Stimulated activated CD4-positive, alpha-beta T cell treated with anti-CD3 and anti-CD28 coated beads, Interleukin-4, amount 100 ng/mL, for 1 hour (primary cell): ENCODE data around the gene PITPNC1.

Experiments
- DNase-seq: peaks from one replicate; pipeline ENCODE4 v3.0.0-alpha.2; 2020

PITPNC1 gene

DNA sequence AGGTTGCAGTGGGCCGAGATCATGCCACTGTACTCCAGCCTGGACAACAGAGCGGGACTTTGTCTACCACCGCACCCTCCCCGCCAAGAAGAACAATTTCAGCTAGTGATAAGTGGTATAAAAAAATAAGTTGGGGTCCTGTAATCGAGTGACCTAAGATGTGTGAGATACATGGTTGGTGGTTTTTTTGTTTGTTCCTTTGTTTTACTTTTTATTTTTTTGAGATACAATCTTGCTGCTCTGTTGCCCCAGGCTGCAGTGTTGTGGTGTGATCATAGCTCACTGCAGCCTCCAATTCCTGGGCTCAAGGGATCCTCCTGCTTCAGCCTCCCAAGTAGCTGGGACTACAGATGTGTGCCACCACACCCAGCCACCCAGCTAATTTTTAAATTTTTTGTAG, 58.7 kb downstream of the PITPNC1 start:
- no peak for DNase-seq

DNA sequence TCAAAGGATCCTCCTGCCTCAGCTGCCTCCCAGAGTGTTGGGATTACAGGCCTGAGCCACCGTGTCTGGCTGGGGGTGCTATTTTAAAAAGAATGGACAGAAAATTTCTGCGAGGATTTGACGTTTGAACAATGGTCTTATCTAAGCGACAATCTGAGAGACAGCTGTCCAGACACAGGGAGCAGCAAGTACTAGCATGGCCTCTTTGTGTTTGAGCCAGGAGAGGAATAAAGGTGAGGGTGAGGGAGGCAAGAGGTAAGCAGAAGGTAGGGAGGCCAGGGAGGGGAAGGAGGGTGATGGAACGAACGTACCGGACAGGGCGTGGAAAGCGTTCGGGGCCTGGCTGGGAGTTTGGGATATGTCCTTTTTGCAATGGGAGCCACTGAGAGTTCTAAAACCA, 59.2 kb downstream of the PITPNC1 start:
- no peak for DNase-seq

DNA sequence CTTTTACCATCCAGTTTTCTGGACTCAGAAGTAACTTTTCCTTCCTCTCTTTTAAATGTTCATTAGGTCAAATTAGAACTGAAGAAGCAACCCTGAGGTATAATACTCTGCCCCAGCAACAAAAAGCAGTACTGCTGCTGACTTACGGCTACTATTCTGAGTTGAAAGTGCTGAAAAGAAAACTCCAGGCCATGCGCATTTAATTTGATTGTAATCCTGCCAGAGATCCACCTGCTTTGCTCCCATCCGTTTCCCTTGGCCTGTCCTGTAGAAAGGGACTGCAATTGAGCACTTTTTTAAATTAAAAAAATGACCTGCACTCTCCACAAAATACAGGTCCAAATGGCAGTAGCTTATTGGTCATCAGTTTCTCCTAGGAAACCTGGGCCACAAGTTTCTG, 61.6 kb downstream of the PITPNC1 start:
- no peak for DNase-seq

DNA sequence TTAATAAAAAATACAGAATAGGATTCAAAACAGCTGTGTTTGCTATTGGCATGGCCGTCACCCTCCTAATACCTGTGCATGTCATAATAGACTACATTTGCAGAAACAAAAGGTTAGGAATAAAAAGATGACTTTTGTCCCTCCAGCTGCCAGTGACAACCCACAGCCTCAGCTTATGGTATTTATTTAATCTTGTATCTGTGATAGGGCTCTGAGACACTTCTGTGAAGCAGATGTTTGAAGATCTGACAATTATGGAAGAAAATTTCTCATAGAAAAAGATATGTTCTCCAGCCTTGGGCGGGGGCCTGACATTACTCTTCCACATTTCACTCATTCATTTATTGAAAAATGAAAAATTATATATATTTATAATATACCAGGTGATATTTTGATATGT, 62.2 kb downstream of the PITPNC1 start:
- DNase-seq, result no peak

DNA sequence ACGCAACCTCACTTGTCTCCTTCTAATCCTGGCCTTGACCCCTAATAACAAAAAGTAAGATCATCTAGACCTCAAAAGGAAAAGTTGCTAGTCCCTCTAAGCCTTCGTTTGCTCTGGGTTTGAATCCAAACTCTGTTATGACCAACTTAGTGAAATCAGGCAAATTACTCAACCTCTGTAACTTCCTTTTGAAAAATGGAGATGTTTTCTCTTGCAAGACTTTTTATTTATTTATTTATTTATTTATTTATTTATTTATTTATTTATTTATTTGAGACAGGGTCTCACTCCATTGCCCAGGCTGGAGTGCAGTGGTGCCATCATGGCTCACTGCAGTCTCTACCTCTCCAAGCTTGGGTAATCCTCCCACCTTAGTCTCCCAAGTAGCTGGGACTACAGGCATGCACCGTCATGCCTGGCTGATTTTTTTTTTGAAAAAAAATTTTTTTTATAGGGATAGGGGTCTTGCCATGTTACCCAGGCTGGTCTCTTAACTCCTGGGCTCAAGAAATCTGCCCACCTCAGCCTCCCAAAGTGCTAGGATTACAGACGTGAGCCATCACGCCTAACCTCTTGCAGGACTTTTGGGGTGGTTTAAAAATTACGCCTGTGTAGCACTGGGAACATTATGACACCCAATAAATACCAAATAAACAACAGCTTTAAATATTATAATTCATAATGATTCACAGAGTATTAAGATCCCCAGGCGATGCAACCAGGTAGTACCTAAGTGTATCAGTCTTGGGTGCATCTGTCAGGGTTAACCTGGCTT, 63.4 kb downstream of the PITPNC1 start:
- DNase-seq, result no peak

DNA sequence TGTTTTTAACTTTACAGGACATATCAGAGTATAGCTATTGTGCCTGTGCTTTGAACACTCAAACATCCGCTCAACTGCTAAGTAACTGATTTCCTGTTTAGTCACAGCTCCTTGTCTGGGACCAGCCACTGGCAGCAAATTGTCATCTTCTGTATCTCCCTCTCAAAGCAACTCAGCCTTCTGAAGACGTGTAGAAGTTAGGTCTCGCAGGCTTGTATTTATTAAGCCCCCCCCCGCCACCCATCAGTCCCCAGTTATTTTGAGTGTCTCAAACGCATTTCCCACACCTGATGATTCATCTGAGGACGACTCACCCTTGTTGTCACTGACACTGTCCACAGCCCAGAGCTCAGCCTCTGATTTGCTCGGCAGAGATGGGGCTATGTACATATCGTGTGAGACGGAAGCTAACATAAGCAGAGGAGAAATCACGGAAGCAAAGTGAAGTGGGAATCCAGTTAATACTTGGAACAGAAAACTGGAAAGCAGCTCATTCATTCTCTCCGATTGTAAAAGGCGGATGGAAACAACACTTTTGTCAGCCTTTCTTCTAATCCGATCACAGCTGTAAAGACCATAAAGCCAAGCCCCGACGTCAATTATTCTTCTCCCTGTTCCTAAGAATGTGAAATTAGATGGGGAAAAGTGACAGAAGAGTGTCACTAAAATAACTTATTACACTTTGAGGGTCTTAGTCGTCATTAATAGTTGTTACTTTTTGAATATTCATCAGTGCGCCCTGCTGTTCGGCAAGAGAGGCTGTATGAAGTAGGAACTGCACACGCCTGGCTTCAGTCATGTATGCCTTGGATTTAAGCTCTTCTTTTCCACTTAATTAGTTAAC, 64.2 kb downstream of the PITPNC1 start:
- peak; percentile 56 for DNase-seq

DNA sequence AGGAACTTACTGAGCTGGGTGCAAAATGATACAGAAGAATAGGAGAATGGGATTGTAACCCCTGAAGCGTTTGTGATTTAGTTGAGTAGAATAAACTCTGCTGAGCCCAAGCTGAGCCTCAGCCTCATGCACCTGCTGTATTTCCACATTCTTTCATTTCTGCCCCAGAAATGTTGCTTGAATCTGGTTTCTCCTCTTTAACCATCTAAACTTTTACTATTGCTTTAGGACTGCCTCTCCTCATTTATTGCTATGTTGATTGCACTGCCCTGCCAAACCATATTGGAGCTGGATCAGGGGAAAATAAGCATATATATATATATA, 64.8 kb downstream of the PITPNC1 start:
- DNase-seq, result no peak

DNA sequence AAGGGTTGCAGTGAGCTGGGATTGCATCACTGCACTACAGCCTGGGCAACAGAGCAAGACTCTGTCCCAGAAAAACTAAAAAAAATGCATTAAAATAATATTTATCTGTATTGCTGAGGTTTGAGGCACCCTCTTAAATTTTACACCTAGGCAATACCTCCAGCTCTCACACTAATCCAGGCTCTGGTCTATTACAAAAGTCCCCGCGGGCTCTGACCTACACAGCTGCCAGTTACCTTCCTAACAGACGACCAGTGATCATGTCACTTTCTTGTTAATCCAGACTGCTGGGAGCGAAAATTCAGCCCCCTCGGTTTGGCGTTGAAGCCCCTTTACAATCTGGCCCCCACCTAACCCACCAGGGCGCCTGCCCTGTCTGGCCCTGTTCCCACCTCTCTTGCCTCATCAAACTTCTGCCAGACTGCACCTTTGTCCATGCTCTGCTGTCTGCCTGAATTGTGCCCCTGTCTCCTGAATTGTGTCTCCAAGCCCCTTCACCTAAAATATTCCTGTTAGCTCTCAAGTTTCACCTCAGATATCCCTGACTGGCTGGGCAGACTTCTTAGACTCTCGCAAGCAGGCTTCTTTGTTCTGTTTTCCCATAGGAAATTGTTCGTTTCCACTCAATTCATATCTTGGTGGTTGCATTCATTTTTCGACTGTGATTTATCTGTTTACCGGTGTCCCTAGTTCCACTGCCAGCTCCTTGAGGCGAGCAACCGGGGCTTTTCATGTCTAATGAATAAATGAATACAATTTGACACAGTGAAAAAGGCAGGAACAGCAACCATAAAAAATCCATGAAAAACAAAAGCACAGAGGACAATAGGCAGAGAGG, 65.9 kb downstream of the PITPNC1 start:
- no peak for DNase-seq

DNA sequence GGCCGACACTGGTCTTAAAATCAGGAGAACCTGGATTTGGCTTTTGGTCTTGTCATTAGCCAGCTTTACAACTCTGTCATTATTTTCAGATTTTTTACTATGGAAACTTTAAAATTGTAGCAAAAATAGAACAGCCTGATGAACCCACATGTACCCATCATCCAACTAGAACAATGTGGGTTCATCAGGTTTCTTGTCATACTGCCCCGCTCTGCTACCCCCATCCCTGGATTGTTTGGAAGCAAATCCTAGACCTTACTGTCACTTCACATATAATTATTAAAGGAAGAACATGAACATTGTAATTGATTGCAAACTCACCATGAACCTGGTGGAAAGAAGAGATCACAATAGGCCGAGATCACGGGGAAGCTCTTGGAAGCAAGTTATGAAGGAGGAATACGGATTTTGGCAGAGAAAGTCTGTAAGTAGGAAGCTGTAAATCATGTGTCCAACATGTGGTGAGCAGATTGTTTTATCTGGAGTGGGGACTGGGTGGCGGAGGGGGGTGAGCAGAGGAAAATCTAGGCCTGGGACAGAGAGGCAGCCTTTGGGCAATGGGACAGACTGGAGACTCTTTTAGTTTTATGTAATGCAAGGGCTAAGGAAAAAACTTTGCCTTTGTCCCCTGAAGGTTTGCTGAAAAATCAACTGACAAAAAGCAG, 67.0 kb downstream of the PITPNC1 start:
- no peak for DNase-seq

DNA sequence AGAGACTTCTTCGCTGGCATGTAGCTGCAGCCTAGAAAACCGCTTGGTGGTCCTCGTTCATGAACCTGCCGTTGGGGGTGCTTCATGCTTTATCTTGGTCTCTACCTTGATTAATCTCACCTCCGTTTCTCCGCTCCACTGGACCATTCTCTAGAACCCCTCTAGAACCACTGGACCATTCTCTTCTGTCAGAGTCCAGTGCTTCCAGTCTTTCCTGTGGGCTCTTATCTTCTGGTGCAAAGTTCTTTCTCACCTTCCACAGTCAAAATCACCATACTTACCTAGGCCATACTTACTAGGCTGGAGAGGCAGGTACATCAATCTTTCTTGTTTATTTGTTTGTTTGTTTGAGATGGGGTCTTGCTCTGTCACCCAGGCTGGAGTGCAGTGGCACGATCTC, 71.4 kb downstream of the PITPNC1 start:
- DNase-seq, result no peak

DNA sequence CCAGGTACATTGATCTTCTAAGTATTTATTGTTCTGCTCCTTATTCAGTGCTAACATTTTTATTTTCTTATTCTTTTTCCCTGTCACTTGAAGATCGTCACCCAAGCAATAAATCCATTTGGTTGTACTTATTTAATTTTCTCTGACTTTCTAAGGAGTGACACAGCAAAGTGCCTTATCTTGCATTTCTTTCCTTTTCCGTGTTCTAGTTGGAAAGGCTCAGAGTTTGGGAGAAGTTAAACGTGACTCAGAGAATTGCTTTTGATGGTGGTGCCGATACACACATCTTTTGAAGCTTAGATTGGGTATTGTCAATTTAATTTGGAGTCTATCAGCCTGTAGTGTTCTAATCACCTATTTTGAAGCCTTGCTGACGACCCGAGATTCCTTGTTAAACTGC, 72.0 kb downstream of the PITPNC1 start:
- no peak for DNase-seq

DNA sequence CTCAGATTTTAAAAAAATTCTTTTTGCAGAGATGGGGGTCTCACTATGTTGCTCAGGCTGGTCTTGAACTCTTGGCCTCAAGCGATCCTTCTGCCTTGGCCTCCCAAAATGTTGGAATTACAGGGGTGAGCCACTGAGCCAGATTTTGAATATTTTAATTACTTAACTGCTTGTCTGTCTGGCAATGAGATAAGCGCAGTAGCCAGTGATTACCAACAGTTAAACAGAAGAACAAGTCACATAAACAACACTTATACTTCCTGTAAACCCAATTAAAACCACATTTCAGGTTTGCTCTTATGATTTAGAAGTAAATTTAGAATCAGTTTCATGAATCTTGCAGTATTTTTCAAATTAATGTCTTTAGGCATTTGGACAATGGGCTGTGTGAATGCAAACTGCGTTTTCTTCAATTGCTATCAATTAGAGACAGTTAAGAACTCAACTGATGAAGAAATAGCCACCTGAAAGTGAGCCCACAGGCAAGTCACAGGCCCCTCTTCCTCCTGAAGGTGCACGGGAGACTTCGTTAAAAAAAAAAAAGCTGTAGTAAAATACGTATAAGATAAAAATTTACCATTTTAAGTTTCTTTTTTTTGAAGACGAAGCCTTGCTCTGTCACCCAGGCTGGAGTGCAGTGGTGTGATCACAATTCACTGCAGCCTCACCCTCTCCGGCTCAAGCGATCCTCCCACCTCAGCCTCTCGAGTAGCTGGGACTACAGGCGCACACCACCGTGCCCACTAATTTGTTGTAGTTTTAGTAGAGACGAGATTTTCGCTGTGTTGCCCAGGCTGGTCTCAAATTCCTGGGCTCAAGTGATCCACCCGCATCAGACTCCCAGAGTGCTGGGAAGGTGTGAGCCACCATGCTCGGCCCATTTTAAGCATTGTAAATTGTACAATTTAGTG, 73.0 kb downstream of the PITPNC1 start:
- DNase-seq, result no peak

DNA sequence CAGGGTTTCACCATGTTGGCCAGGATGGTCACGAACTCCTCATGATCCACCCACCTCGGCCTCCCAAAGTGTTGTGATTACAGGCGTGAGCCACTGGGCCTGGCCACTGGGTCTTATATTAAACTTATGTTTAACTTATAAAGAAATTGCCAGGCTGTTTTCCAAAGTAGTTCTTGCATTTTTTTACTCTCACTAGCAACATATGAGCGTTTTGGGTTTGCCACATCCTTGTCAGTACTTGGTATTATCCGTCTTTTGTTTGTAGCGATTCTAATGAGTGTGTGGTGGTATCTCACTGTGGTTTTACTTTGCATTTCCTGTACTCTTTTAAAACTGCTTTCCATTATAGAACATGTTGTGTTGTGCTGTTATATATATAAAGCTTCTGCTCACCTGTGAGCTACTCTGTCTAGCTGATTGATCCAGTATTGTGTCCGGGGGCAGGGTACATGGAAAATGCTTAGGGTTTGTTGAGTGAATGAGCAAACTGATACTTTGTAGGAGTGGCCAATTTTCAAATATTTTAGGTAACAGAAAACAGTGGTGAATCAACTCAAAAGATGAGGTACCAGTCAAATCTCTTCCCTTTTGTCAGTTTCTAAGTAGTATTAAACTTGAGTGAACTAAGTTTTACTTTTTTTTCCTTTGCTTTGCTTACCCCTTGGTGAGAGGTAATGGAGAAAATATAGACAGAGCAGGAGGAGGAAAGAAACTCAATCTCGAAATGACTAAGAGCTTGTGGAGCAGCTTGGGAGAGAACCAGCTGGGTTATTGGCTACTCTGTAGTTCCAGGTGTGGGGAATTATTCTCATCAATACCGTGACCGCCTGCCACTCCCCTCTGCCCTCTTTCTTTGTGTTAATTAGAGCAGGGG, 75.8 kb downstream of the PITPNC1 start:
- DNase-seq, result no peak

DNA sequence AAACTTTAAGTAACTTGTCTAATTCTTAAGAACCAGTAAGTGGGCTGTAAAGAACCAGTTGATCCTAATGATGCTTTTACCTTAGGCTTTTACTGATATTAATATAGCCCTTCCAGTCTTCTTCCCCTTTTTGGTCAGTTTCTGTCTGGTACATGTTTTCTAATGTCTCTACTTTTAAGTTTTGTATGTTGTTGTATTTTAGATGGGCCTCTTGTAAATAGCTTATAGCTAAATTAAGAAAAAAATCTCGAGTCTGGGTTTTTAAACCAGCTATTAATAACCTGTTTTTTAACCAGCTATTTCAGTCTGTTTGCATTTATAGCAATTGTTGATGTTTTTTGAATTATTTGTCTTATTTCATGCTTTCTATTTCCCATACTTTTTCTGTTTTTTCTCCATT, 79.0 kb downstream of the PITPNC1 start:
- DNase-seq, result no peak

DNA sequence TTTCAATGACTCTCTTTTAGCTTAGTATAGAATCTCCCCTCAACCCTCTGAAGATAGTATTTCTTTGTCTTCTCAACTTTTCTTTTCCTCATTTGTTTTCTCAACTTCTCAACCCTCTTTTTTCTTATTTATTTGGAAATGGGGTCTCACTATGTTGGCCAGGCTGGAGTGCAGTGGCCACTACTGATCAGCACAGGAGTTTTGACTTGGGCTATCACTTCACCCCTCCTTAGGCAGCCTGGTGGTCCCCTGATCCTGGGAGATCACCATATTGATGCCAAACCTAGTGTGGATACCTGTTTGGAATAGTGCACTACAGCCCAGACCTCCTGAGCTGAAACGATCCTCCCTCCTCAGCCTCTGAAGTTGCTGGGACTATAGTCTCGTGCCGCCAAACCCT, 79.8 kb downstream of the PITPNC1 start:
- DNase-seq, result no peak

DNA sequence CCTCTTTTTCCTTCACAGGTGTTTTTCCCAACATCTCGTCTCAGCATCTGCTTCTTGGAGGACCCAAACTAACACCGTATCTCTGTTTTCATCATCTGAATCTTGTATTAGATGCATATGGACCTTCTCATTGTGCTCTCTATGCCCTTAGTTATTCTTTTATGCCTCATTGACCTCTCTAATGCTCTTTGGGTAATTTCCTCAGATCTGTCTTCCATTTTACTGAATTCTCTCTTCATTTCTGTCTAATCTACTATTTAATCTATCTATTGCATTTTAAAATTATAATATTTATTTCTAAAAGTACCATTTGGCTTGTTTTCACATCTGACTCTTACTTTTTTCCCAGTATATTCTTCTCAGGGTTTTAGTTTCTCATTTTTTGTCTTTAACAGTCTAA, 81.1 kb downstream of the PITPNC1 start:
- DNase-seq, result no peak

DNA sequence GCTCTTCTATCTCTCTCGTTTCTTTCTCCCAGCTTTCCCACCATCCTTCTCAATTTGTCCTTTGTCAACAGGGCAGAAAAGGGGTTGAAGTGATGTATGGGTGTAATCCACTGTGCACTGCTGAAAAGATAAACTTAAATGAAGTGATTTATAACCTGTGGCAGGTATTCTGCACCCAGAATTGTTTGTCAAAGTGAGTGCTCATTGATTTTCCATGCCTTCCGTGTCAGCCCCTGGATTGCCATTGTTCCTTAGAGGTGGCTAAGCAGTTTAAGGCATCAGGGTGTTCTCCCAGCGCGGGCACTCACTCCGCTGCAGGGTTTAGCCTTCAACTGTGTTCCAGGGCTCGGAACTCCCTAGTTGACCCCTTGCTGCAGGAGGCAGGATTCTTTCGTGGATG, 82.9 kb downstream of the PITPNC1 start:
- DNase-seq, result no peak

DNA sequence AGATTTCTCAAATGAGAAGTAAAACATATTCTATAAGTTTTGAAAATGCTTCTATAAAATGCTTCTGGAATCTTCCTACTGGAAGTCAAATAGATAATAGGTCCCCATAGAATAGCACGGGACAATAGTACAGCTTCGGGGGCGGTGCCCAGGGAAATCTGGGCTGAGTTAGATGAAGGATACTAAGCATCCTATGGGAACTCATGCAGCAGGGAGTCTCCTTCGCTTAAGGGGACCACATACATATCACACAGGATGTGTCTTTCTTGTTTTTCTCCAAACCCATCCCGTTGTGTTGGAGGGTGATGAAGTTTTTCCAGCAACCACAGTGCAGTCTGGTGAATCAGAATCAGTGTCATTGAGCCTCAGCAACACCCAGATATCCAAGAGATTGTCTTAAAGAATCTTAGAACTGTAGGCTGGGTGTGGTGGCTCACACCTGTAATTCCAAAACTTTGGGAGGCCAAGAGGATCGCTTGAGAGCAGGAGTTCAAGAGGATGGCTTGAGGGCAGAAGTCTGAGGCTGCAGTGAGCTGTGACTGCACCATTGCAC, 84.2 kb downstream of the PITPNC1 start:
- no peak for DNase-seq

DNA sequence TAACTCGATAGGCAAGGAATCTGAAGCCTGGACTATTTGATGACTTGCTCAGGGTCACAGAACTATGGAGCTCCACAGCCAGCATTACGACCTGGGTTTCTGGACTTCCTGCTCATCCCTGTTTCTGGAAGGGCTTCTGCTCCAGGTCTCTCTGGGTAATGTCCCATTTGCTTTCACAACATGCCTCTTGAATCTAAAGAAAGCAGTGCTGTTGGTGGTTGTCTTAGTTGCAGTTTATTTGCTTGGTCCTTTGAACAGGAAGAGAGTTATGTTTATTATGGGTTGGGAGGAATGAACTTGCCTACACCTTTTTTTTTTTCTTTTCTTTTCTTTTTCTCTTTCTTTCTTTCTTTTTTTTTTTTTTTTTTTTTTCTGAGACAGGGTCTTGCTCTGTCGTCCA, 84.8 kb downstream of the PITPNC1 start:
- DNase-seq, result no peak

DNA sequence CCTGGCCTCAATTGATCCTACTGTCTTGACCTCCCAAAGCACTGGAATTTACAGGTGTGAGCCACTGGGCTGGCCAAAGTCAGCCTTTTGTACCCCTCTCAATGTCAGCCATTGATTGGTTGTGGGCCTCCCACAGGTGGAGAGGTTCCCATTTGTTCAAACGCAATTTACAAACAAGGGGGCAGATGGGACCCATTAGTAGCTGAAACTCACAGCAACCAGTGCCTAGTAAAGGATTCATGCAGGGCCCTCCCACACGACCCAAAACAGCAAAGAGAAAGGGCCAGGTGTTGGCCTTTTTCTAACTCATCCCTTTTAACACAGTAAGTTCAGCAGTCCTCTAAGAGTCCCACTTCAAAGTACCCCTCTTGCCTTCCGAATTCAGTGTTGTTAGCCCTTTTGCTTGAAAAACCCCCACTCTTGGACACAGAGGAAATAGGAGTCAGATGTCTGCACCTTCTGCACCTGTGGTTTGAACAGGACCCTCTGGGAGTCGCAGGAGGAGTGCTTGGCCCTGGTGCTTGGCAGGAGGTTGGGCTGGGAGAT, 89.2 kb downstream of the PITPNC1 start:
- no peak for DNase-seq
